Right cardiac atrium (tissue), 5 donors: ENCODE results near the gene TSKU. TPM values are rescaled to one million over a fixed set of nuclear protein-coding genes. Genes with fewer than 3 reads are reported as not detected.

Source experiments
- ATAC-seq, 2 donors: fragments of 200-7000 bp; cut with Tn5 transposase; one replicate each; pipeline versions ENCODE4 v1.8.0 to v1.9.1; 2020; ENCODE audit warnings: moderate library complexity in 2 of 2, mild to moderate bottlenecking in 1 of 2
- DNase-seq, 3 donors: peaks; one replicate each; pipeline ENCODE4 v3.0.0-alpha.2; 2020
- H3K27ac ChIP-seq: one replicate; pipeline ENCODE4 v1.5.1; 2013; ENCODE audit warnings: mild to moderate bottlenecking, low read length, control low read depth, moderate library complexity
- H3K27me3 ChIP-seq: one replicate; pipeline ENCODE4 v1.6.1; 2013; ENCODE audit not compliant: control insufficient read depth, insufficient read depth
- H3K4me1 ChIP-seq: one replicate; pipeline ENCODE4 v1.6.1; 2013; ENCODE audit warnings: low read length; ENCODE audit not compliant: control insufficient read depth, insufficient read depth
- H3K4me3 ChIP-seq: one replicate; pipeline ENCODE4 v1.5.1; 2013; ENCODE audit warnings: low read length, control low read depth
- H3K9me3 ChIP-seq: one replicate; pipeline ENCODE4 v1.6.1; 2013; ENCODE audit warnings: low read length; ENCODE audit not compliant: control insufficient read depth
- WGBS: extraction: QIAGEN DNeasy Blood & Tissue Kit; methylation state at CpG from one replicate; pipeline ENCODE4 v1.1.7; 2013; 5-methylcytosine and 5-hydroxymethylcytosine counted together
- intact Hi-C, 4 donors: fragments of 100-400 bp; cut with DNase I; formaldehyde crosslinking; loops; one replicate each; pipeline versions ENCODE4 v1.11.0 to v1.14.0; 2022 to 2023
- polyA plus RNA-seq: library from polyadenylated mRNA; stranded (reverse); fragments of 200-250 nt; gene quantifications from one replicate; pipeline ENCODE4 v1.2.3, GENCODE V29; 2013
- total RNA-seq, 4 donors: library from RNA; stranded (reverse); fragmentation: NEBNext Ultra II Directional; extraction: Animal tissue kit (Norgen Biotek cat#: 25700); gene quantifications; one replicate each; pipeline ENCODE4 v1.2.1, GENCODE V29; 2021
- donor health status: healthy with polysubstance abuse.
- donor health status: DM: no; HTN: yes; CAD: no.
- donor health status: DM: no; HTN: no; CAD: no.
- donor health status: DM: no; HTN: yes; CAD: no; lungs with severe emphysema.
- donor health status: DM: yes; HTN: yes; CAD: no.

Gene TSKU
- total and polyA plus RNA-seq, 5 donors = 10.6 to 26.8 (median 14.1) TPM

- ATAC-seq = no peak
- H3K9me3 ChIP-seq = no peaks in the 10 kb centered on the region
- 92% methylated on average over 4 of the region's 4 CpGs for WGBS
- H3K4me3 ChIP-seq = no peak overlapping the region
- peaks cover 6% of the 10 kb centered on the region for H3K4me1 ChIP-seq
- no peak overlapping the region for H3K27ac ChIP-seq
- H3K27me3 ChIP-seq = no peaks in the 10 kb centered on the region
- DNase-seq = no peak
- intact Hi-C loops = no loop called here
These were observed 40.3 kb upstream of the TSKU start for GRCh38 chr11:76742902-76743301.

GRCh38 chr11:76744186-76745043, 38.7 kb upstream of the TSKU start:
- Histone ChIP-seq H3K9me3 (no peaks in the 10 kb centered on the region), H3K27me3 (no peaks in the 10 kb centered on the region), H3K4me1 (peaks cover 6% of the 10 kb centered on the region), H3K27ac (no peak overlapping the region), H3K4me3 (no peak overlapping the region)
- ATAC-seq (peak in 1 of 2 donors; percentile 57), DNase-seq (peak in 1 of 3 donors; percentile 49)
- 72% methylated on average over 14 of the region's 14 CpGs for WGBS
- intact Hi-C loops = no loop called here

GRCh38 chr11:76745044-76745376, 38.1 kb upstream of the TSKU start:
- DNase-seq (no peak), ATAC-seq (no peak)
- WGBS = 71% methylated on average over 4 of the region's 4 CpGs
- H3K4me3 ChIP-seq = no peak overlapping the region
- H3K9me3 ChIP-seq = no peaks in the 10 kb centered on the region
- H3K27ac ChIP-seq = no peak overlapping the region
- intact Hi-C loops = no loop called here
- H3K4me1 ChIP-seq = peaks cover 6% of the 10 kb centered on the region
- no peaks in the 10 kb centered on the region for H3K27me3 ChIP-seq

- 62% methylated on average over 8 of the region's 8 CpGs for whole genome bisulfite sequencing
- Histone ChIP-seq H3K9me3 (no peaks in the 10 kb centered on the region), H3K4me3 (no peak overlapping the region), H3K27ac (no peak overlapping the region), H3K27me3 (no peaks in the 10 kb centered on the region), H3K4me1 (peaks cover 6% of the 10 kb centered on the region)
- intact Hi-C loops = no loop called here
- DNase-seq (no peak), ATAC-seq (peak; percentile 39 to 71)
These were observed 37.5 kb upstream of the TSKU start for GRCh38 chr11:76745561-76746207.

GRCh38 chr11:76747153-76747914, 35.8 kb upstream of the TSKU start:
- no peaks in the 10 kb centered on the region for H3K9me3 ChIP-seq
- ATAC-seq (peak in 1 of 2 donors; percentile 53), DNase-seq (peak in 2 of 3 donors; percentile 66 to 72)
- no peak overlapping the region for H3K4me3 ChIP-seq
- H3K4me1 ChIP-seq = peaks cover 6% of the 10 kb centered on the region
- H3K27me3 ChIP-seq = no peaks in the 10 kb centered on the region
- no peak overlapping the region for H3K27ac ChIP-seq
- intact Hi-C loops = no loop called here
- 66% methylated on average over 8 of the region's 8 CpGs for WGBS

GRCh38 chr11:76747915-76748860, 35.0 kb upstream of the TSKU start:
- intact Hi-C loops = no loop called here
- WGBS = 84% methylated on average over 13 of the region's 13 CpGs
- Histone ChIP-seq H3K27ac (no peak overlapping the region), H3K4me1 (peaks cover 6% of the 10 kb centered on the region), H3K4me3 (no peak overlapping the region), H3K9me3 (no peaks in the 10 kb centered on the region), H3K27me3 (no peaks in the 10 kb centered on the region)
- no peak for ATAC-seq
- no peak for DNase-seq

GRCh38 chr11:76748948-76749347, 34.2 kb upstream of the TSKU start:
- Histone ChIP-seq H3K4me3 (no peak overlapping the region), H3K27ac (no peak overlapping the region), H3K9me3 (no peaks in the 10 kb centered on the region), H3K27me3 (no peaks in the 10 kb centered on the region), H3K4me1 (peaks cover 8% of the 10 kb centered on the region)
- ATAC-seq (no peak), DNase-seq (no peak)
- intact Hi-C loops = no loop called here
- WGBS = 64% methylated on average over 5 of the region's 5 CpGs

- no peak for ATAC-seq
- H3K4me3 ChIP-seq = no peak overlapping the region
- intact Hi-C loops = no loop called here
- 93% methylated on average over 2 of the region's 2 CpGs for WGBS
- H3K9me3 ChIP-seq = no peaks in the 10 kb centered on the region
- H3K27me3 ChIP-seq = no peaks in the 10 kb centered on the region
- H3K4me1 ChIP-seq = peaks cover 8% of the 10 kb centered on the region
- no peak for DNase-seq
- H3K27ac ChIP-seq = no peak overlapping the region
These were observed 33.1 kb upstream of the TSKU start for GRCh38 chr11:76750067-76750466.

- WGBS = 97% methylated on average over 6 of the region's 6 CpGs
- no peak overlapping the region for H3K27ac ChIP-seq
These were observed 32.4 kb upstream of the TSKU start for GRCh38 chr11:76750746-76751145.

GRCh38 chr11:76752321-76753143, 30.6 kb upstream of the TSKU start:
- 38% methylated on average over 25 of the region's 25 CpGs for WGBS
- H3K27me3 ChIP-seq = no peaks in the 10 kb centered on the region
- H3K27ac ChIP-seq = peak overlapping the region; percentile 28
- peaks cover 2% of the 10 kb centered on the region for H3K4me1 ChIP-seq
- DNase-seq = peak; percentile 95 to 97 (median 96)
- H3K4me3 ChIP-seq = no peak overlapping the region
- peak; percentile 96 to 97 for ATAC-seq
- no peaks in the 10 kb centered on the region for H3K9me3 ChIP-seq
- intact Hi-C loops = no loop called here

More at GRCh38 chr11:76750746-76751145, 32.4 kb upstream of the TSKU start:
- intact Hi-C loops = no loop called here
- H3K4me1 ChIP-seq = peaks cover 4% of the 10 kb centered on the region
- H3K27me3 ChIP-seq = no peaks in the 10 kb centered on the region
- H3K9me3 ChIP-seq = no peaks in the 10 kb centered on the region
- ATAC-seq (no peak), DNase-seq (no peak)
- H3K4me3 ChIP-seq = no peak overlapping the region
